Measurements from ENCODE around the gene MAGEB10. TPM values are rescaled to one million over a fixed set of nuclear protein-coding genes. Genes with fewer than 3 reads are reported as not detected.

Gene MAGEB10
- total and polyA plus RNA-seq, 2 donors (not counting 1 experiment from before 2014, with no cell fraction given): not detected

DNA sequence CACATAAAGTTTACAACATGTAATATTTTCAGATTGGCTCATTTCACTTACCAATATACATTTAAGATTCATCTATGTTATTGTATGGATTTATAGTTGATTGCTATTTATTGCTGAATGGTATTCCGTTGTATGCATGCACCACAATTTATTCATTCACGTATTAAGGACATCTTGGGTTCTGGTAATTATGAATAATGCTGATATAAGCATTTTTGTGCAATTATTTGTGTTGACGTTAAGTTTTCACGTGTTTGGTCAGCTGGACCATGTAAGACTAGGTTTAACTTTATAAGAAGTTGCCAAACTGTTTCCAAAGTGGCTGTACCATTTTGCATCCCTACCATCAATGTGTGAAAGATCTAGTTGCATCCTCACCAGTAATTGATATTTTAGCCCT lies 35.1 kb downstream of the MAGEB10 start:
- Histone ChIP-seq H3K9ac (ENCODE audit: insufficient read depth, low read length) (no peak overlapping the region), H3K36me3 (ENCODE audit: control insufficient read depth, insufficient read depth, low read length) (no peaks in the 10 kb centered on the region), H3K9me3 (ENCODE audit: control insufficient read depth, insufficient read depth, low read depth, low read length) (no peaks in the 10 kb centered on the region), H3K4me3 (replicated peaks in 1 of 4; ENCODE audit: control extremely low read depth in 1 of 4, insufficient read depth in 1 of 4, low read depth in 3 of 4, low read length in 4 of 4) (no peak overlapping the region), H3K4me2 (ENCODE audit: extremely low read depth, insufficient read depth, low read length) (no peak overlapping the region), H3K4me1 (ENCODE audit: control insufficient read depth, extremely low read depth, insufficient read depth, low read length) (no peaks in the 10 kb centered on the region), H4K20me1 (ENCODE audit: control insufficient read depth, extremely low read depth, insufficient read depth, low read length) (no peaks in the 10 kb centered on the region), H3K79me2 (ENCODE audit: control insufficient read depth, insufficient read depth, low read length) (no peaks in the 10 kb centered on the region), H2AFZ (ENCODE audit: low read length) (no peak overlapping the region), H3K27ac (ENCODE audit: insufficient read depth, low read length) (no peak overlapping the region), H3K27me3 (ENCODE audit: control insufficient read depth, insufficient read depth, low read length) (no peaks in the 10 kb centered on the region)
- TF ChIP-seq, protein P1, sequence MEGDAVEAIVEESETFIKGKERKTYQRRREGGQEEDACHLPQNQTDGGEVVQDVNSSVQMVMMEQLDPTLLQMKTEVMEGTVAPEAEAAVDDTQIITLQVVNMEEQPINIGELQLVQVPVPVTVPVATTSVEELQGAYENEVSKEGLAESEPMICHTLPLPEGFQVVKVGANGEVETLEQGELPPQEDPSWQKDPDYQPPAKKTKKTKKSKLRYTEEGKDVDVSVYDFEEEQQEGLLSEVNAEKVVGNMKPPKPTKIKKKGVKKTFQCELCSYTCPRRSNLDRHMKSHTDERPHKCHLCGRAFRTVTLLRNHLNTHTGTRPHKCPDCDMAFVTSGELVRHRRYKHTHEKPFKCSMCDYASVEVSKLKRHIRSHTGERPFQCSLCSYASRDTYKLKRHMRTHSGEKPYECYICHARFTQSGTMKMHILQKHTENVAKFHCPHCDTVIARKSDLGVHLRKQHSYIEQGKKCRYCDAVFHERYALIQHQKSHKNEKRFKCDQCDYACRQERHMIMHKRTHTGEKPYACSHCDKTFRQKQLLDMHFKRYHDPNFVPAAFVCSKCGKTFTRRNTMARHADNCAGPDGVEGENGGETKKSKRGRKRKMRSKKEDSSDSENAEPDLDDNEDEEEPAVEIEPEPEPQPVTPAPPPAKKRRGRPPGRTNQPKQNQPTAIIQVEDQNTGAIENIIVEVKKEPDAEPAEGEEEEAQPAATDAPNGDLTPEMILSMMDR (conservative IDR thresholded peaks at IDR 0.05 in 1 of 2, IDR thresholded peaks at IDR 0.05 in 1 of 2; ENCODE audit: low read depth in 1 of 2, low read length in 2 of 2): no peak
- TF ChIP-seq EZH2 (IDR thresholded peaks at IDR 0.05; ENCODE audit: low read length, missing control alignments): no peak
- DNase-seq (ENCODE audit: low read depth in 2 of 2): no peak

- no peaks in the 10 kb centered on the region for H4K20me1 ChIP-seq (ENCODE audit: control insufficient read depth, extremely low read depth, insufficient read depth, low read length)
- DNase-seq (ENCODE audit: low read depth in 2 of 2): no peak
- TF ChIP-seq, protein P1 (conservative IDR thresholded peaks at IDR 0.05 in 1 of 2, IDR thresholded peaks at IDR 0.05 in 1 of 2; ENCODE audit: low read depth in 1 of 2, low read length in 2 of 2): no peak
- TF ChIP-seq EZH2 (IDR thresholded peaks at IDR 0.05; ENCODE audit: low read length, missing control alignments): no peak
- H3K9me3 ChIP-seq (ENCODE audit: control insufficient read depth, insufficient read depth, low read depth, low read length): no peaks in the 10 kb centered on the region
- H3K4me3 ChIP-seq (replicated peaks in 1 of 4; ENCODE audit: control extremely low read depth in 1 of 4, insufficient read depth in 1 of 4, low read depth in 3 of 4, low read length in 4 of 4): no peak overlapping the region
- no peaks in the 10 kb centered on the region for H3K27me3 ChIP-seq (ENCODE audit: control insufficient read depth, insufficient read depth, low read length)
- H3K36me3 ChIP-seq (ENCODE audit: control insufficient read depth, insufficient read depth, low read length): no peaks in the 10 kb centered on the region
- no peaks in the 10 kb centered on the region for H3K79me2 ChIP-seq (ENCODE audit: control insufficient read depth, insufficient read depth, low read length)
- no peak overlapping the region for H3K27ac ChIP-seq (ENCODE audit: insufficient read depth, low read length)
- no peak overlapping the region for H2AFZ ChIP-seq (ENCODE audit: low read length)
- no peak overlapping the region for H3K9ac ChIP-seq (ENCODE audit: insufficient read depth, low read length)
- no peak overlapping the region for H3K4me2 ChIP-seq (ENCODE audit: extremely low read depth, insufficient read depth, low read length)
- no peaks in the 10 kb centered on the region for H3K4me1 ChIP-seq (ENCODE audit: control insufficient read depth, extremely low read depth, insufficient read depth, low read length)
These were observed 52.5 kb downstream of the MAGEB10 start for GRCh38 chrX:27860337-27860736.

GRCh38 chrX:27863809-27864208 lies 56.0 kb downstream of the MAGEB10 start:
- TF ChIP-seq, protein P1 (conservative IDR thresholded peaks at IDR 0.05 in 1 of 2, IDR thresholded peaks at IDR 0.05 in 1 of 2; ENCODE audit: low read depth in 1 of 2, low read length in 2 of 2): no peak
- TF ChIP-seq EZH2 (IDR thresholded peaks at IDR 0.05; ENCODE audit: low read length, missing control alignments): no peak
- H4K20me1 ChIP-seq (ENCODE audit: control insufficient read depth, extremely low read depth, insufficient read depth, low read length): no peaks in the 10 kb centered on the region
- DNase-seq (ENCODE audit: low read depth in 2 of 2): no peak
- no peak overlapping the region for H2AFZ ChIP-seq (ENCODE audit: low read length)
- H3K4me3 ChIP-seq (replicated peaks in 1 of 4; ENCODE audit: control extremely low read depth in 1 of 4, insufficient read depth in 1 of 4, low read depth in 3 of 4, low read length in 4 of 4): no peak overlapping the region
- H3K4me2 ChIP-seq (ENCODE audit: extremely low read depth, insufficient read depth, low read length): no peak overlapping the region
- H3K9ac ChIP-seq (ENCODE audit: insufficient read depth, low read length): no peak overlapping the region
- H3K4me1 ChIP-seq (ENCODE audit: control insufficient read depth, extremely low read depth, insufficient read depth, low read length): no peaks in the 10 kb centered on the region
- no peaks in the 10 kb centered on the region for H3K9me3 ChIP-seq (ENCODE audit: control insufficient read depth, insufficient read depth, low read depth, low read length)
- no peaks in the 10 kb centered on the region for H3K27me3 ChIP-seq (ENCODE audit: control insufficient read depth, insufficient read depth, low read length)
- no peaks in the 10 kb centered on the region for H3K79me2 ChIP-seq (ENCODE audit: control insufficient read depth, insufficient read depth, low read length)
- H3K36me3 ChIP-seq (ENCODE audit: control insufficient read depth, insufficient read depth, low read length): no peaks in the 10 kb centered on the region
- H3K27ac ChIP-seq (ENCODE audit: insufficient read depth, low read length): no peak overlapping the region

Other genes with a start within 250 kb of the MAGEB10 start
- not detected in 2 replicates for gene DCAF8L2, start 217.6 kb upstream of the MAGEB10 start, total RNA-seq
- gene DCAF8L2, start 217.6 kb upstream of the MAGEB10 start, polyA plus RNA-seq: not detected in 2 replicates
- gene DCAF8L1, start 173.5 kb downstream of the MAGEB10 start, total RNA-seq: not detected in 2 replicates
- not detected in 2 replicates for gene DCAF8L1, start 173.5 kb downstream of the MAGEB10 start, polyA plus RNA-seq

Data from fibroblast of lung (primary cell).